ENCODE results near the gene PCDH9.

DNA sequence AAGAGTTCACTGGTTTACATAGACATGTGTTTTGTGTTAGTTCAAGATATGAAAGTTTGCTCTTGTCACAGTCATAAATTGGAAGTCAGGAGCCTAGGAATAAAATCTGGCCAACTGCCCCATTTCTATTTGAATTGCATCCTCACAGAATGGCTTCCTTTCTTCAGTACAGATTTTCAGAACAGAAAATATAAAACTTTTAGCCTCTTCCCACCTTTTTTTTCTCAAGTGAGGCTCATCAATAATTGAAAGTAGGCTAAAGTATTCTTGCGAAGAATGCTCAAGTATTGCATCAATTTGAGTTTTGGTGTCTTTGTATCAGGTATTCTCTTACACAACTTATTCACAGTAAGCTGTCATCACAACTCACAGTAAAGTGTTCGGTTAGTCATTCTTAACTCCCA lies 802.7 kb downstream of the PCDH9 start:
- TF ChIP-seq, protein P1, sequence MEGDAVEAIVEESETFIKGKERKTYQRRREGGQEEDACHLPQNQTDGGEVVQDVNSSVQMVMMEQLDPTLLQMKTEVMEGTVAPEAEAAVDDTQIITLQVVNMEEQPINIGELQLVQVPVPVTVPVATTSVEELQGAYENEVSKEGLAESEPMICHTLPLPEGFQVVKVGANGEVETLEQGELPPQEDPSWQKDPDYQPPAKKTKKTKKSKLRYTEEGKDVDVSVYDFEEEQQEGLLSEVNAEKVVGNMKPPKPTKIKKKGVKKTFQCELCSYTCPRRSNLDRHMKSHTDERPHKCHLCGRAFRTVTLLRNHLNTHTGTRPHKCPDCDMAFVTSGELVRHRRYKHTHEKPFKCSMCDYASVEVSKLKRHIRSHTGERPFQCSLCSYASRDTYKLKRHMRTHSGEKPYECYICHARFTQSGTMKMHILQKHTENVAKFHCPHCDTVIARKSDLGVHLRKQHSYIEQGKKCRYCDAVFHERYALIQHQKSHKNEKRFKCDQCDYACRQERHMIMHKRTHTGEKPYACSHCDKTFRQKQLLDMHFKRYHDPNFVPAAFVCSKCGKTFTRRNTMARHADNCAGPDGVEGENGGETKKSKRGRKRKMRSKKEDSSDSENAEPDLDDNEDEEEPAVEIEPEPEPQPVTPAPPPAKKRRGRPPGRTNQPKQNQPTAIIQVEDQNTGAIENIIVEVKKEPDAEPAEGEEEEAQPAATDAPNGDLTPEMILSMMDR (IDR thresholded peaks at IDR 0.05): no peak
- no peak for TF ChIP-seq POLR2A (IDR thresholded peaks at IDR 0.05)

All from Peyer's patch (tissue), 4 donors.